ENCODE data around the gene SBF2.
"Not testable (repeated sequence)": the region's sequence is repeated elsewhere in the genome, so short reads cannot be mapped to it uniquely, and the experiment has no call there.

SBF2 gene

DNA sequence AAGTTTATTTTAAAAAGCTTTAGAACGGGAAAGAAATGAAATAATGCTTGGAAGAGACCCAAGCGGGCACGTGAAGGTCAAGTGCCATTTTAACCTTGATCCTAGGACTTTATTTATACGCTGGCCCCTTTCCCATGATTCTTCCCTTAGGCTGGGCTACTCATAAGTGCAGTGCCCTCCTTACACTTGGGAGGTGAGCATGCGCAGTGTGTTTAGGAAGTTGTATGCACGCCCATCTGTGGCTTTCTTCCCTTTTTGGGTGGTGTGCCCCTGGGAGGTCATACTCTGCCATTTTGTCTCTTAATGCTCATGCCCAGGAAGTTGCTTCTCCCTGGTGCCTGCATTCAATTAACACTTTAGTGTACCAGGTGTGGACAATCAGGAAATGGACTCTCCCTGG lies 390.4 kb downstream of the SBF2 start:
- no peak for DNase-seq (ENCODE audit: low read depth in 2 of 2)

DNA sequence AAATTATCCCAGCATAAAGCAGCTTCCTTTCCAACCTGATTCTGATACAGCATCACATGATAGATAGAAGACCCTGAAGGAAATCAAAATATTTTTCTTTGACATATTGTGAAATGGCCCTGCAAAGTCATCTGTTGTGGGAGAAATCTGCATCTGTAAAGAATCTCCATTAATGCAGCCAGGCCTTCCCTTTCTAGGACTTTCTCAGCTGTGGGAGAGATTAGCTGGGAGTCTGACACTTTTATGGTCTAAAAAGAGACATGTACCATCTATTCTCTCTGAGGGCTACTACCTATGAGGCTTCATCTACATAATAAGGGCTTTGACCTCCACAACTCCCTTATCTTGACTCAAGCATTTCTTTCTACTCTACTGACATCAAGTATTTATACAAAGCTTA lies 392.1 kb downstream of the SBF2 start:
- DNase-seq (ENCODE audit: low read depth in 2 of 2) = no peak

DNA sequence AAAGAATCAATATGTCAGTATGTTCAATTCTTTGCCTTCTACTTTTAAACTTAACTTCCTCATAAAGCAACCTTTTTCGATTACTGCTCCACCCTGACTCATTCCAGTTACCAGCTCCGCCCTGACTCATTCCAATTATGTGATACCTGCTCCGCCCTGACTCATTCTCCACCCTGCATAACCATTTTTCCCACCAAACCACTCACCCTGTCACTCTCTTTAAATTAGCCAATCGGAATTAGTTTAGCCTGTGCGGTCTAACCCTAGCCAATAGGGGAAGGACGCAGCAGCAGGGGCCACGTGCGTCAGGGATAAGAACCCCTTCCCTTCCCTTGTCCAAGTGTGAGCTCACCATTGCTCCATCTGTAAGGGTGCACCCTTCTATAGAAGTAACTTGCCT lies 393.8 kb downstream of the SBF2 start:
- DNase-seq (ENCODE audit: low read depth in 2 of 2) = not testable (repeated sequence)

DNA sequence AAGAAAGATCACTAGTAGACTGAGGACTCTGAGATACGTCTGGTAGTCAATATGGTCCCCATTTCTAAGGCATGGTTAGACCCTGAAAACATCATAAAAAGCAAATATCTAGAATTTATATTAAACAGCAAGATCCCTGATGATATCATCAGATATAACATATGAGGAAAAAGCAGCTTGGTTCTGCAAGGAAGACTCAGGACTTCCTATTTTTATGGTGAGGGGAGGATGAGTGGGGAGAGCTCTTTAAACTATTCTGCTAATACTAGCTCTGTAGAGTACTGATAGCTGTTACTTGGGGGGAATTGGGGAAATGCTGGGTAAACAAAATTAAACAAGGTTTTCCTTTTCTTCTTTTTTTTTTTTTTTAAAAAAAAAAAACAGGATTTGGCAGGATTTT lies 394.3 kb downstream of the SBF2 start:
- DNase-seq (ENCODE audit: low read depth in 2 of 2) = no peak

DNA sequence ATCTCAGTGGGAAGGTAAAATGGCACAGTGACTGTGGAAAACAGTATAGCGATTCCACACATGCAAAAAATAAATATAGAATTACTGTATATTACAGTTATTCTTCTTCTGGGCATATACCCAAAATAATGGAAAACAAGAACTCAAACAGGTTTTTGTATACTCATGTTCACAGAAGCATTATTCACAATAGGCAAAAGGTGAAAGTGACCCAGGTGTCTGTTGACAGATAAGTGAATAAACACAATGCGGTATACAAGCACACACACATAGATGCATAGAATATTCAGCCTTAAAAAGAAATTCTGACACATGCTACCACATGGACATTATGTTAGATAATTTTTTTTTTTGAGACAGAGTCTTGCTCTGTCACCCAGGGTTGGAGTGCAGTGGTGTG lies 397.1 kb downstream of the SBF2 start:
- no peak for DNase-seq (ENCODE audit: low read depth in 2 of 2)

DNA sequence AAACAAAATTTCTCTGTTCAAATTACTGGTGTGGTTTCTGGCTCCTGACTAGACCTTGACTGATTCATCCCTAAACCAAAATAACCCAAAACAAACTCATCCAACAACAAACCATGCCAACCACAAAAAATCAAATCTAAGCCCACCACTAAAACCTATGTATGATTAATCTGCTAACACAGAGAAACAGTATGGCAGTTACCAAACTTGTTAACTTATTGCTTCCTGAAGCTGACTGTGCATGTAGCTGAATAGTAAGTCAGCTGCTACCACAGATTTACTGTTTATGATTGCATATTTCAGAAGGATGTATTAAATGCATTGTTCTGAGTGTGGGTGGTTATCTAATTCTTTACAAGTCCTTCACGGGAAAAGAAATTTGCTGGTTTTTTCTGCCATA lies 399.0 kb downstream of the SBF2 start:
- DNase-seq (ENCODE audit: low read depth in 2 of 2) = no peak

DNA sequence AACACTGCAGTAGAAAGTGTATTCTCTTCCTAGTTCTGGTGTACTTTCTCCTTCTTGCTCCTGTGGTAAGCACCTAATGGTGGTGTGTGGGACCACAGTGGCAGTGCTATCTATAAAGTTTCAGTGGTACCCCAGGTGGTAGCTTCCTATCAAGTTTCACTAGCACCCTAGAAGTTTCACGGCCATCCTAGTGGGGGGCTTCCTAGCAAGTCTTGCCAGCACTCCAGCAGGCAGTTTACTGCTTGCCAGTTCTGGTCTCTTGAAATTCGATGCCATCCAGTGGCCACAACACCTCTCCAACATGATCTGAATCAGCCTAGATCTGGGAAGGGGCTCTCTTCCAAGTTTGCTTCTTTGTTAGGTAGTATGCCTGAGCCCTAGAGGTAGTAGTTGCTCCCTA lies 400.5 kb downstream of the SBF2 start:
- no peak for DNase-seq (ENCODE audit: low read depth in 2 of 2)

DNA sequence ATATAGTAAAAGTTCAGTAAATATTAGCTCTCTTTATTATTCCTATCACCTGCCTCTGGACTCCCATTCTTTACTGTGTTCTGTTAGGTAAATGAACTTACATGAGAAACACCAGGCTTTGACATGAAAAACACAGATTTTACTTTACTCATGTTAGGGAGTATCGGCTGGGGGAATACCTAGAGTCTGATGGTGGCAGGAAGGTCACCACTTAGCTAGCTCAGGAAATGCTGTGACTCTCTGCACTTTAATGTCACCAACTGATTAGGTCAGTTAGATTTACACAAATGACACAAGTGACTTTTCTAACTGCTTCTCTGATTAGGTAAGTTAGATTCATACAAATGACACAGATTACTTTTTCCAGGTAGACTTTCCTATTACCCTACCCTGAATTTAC lies 405.1 kb downstream of the SBF2 start:
- DNase-seq (ENCODE audit: low read depth in 2 of 2) = no peak

DNA sequence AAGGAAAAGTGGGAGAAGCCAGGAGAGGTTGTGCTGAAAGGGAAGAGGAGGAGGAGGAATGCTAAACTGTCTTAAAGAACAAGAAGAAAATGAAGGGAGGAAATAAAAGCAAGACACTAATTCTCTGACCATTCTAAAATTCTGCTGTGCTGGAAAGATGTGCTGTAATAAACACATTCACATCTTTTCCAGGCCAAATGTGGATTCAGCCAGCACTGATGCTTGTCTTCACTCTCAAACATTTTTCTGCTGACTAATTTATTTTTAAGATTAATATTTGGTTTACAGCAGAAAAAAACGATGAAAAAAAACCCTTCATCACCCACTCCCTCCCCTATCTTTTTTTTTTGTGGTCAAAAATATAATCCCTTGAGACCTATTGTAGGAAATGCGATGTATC lies 406.5 kb downstream of the SBF2 start:
- DNase-seq (ENCODE audit: low read depth in 2 of 2) = no peak

DNA sequence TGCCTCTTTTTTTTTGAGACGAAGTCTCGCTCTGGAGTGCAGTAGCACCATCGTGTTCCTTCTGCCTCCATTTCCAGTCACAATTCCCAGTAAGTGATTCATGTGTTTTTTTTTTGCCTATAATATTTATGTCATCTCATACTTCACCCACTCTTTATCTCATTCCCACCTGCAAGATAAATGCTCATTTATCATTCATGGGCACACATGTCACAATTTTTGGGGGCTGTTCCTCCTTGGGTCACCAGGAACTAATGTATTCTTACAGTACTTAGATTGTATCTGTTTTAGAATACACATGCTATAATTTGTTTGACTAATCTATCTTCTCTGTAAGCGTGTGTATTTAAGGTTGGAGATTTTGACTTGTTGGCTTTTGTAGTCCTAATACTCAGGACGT lies 407.4 kb downstream of the SBF2 start:
- no peak for DNase-seq (ENCODE audit: low read depth in 2 of 2)

DNA sequence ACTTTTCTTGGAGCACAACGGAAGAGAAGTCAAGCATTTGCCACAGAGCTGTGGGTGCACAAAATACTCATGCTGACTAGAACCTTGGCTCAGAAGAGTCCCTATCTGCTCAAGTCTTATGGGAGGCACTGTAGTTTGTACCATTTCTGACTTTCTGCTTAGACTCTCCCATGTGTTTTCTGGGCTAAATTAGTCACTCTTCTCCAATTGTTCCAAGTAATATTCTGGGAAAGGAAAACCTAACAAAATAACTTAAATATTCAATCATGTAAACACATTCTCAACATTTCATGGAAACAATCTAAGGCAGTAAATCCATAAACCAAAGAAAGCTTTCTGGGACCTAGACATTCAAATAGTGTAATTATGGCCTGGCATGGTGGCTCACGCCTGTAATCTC lies 409.4 kb downstream of the SBF2 start:
- no peak for DNase-seq (ENCODE audit: low read depth in 2 of 2)

DNA sequence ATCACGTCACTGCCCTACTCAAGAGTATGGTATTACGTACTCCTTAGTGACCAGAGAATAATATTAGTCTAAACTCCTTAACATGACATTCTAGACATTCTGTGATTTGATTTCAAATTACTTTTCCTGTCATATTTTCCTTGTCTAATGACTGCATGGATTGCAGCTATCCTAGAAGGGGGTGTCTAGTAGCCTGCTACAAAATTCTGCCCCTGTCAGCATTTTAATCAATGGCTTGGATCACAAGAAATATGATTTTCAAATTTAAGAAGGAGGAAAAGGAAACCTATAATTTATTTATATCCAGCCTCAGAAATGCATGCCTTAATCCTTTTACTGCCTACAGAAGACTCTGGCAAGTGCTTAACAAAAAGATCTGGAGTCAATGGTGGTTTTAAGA lies 413.4 kb downstream of the SBF2 start:
- DNase-seq (ENCODE audit: low read depth in 2 of 2) = no peak

DNA sequence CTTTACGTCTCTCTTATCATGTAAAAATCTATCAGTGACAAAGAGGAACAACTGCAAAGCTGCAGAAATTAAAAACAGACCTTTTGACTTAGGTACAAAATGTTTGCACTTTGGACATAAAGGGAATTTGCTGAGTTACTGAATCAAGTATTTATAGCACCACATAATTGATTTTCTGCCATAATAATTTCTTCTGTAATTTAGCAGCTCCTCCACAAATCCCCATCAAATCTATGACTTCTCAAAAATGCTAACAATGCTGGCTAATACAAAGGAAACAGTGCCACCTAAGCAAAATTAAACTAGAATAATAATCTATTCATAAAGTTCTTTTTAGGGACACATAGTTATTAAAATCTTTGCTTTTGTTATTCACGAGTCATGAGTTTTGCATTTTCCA lies 415.1 kb downstream of the SBF2 start:
- no peak for DNase-seq (ENCODE audit: low read depth in 2 of 2)

DNA sequence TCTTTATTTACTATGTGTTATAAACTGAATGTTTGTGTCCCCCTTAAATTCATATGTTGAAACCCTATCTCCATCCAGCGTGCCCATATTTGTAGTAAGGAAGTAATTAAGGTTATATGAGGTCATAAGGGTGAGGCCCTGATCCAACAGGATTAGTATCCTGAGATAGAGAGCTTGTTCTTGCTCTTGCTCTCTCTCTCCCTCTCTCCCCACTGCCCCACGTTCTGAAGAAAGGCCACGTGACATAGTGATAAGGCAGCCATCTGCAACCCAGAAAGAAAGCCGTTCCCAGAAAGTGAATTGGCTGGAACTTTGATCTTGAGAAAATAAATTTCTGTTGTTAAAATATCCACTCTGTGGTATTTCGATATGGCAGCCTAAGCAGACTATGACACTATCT lies 417.7 kb downstream of the SBF2 start:
- no peak for DNase-seq (ENCODE audit: low read depth in 2 of 2)

DNA sequence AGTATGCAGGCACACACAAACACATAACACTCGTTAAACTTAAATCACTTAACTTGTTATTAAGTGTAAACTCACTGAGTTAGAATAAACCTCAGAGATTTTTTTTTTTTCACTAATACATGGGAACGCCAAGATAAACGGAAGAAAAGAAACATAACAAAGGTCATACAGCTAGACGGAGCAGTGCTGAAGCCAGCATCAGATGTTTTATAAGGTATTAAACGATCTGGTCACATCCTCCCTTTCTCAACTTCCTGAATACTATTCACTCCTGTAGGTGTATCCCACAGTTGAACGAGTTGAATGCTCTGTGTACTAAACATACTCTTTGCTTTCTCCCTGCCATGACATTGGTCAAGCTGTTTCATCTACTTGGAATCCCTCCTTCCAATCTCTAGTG lies 418.2 kb downstream of the SBF2 start:
- no peak for DNase-seq (ENCODE audit: low read depth in 2 of 2)

DNA sequence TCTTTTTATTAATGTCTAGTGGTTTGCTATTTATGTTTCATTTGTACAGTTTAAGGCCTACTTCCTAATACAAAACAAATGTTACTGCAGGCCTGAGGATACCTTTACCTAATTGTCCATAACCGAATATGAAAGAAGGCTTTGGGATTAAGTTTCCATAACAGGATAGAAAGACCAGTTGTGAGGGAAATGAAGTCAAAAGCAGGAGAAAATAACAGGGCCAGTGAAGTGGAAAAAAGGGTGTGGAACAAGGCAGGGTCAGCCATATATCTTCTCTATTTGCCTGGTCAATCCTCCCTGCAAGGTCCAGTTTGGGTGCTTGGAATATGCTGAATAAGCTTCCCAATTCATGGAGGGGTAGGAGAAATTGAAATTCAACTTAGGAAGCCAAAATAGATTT lies 418.6 kb downstream of the SBF2 start:
- DNase-seq (ENCODE audit: low read depth in 2 of 2) = no peak

DNA sequence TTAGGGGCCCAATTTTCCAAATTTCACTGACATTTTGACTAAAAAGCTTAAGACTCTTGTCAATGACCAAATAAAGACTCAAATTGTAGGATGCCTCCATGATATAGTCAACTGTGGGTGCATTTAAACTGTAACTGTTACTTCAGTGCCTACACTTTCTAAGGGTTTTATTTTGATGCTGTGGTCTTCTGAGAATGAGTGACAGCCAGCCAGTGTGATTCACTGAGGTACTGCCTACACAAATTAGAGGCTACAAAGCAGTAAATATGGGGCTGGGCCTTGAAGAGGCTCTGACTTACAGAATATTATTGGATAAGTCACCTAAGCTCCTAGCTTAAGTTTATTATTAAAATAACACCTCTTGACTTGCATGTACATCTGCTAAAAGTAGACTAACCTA lies 419.6 kb downstream of the SBF2 start:
- no peak for DNase-seq (ENCODE audit: low read depth in 2 of 2)

DNA sequence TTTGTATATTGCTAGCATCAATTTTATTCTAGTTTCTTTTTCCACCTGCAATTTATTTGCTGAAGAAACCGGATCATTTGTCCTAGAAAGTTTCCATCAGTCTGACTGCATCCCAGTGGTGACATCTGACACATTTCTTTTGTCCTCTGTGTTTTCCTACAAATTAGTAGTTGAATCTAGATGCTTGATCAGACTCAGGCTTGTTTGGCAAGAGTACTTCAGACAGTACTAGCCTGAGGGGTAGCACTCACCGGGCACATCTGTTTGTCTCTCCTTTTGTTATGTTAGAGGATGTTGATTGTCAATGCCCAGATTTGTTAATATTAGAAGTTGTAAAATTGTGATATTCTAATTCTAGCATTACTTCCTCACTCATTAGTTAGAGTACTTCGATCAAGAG lies 425.4 kb downstream of the SBF2 start:
- no peak for DNase-seq (ENCODE audit: low read depth in 2 of 2)

DNA sequence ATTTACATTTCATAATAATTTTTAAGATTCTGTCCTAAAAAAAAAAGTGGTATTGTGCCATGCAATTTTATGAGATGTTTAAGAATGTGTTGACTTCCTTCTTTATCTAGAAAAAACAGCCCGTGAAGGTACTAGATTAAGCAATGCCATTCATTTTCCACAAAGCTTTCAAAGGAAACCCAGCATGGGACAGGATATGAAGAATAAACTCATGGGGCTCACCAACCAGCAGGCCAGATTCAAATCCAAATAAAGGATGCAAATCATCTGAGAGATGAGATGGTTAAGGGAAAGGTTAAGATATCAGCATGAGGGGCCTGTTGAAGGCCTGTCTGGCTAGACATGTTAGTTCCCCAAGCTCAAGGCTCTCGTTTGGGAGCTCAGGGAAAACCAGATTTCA lies 431.0 kb downstream of the SBF2 start:
- DNase-seq (ENCODE audit: low read depth in 2 of 2) = no peak

DNA sequence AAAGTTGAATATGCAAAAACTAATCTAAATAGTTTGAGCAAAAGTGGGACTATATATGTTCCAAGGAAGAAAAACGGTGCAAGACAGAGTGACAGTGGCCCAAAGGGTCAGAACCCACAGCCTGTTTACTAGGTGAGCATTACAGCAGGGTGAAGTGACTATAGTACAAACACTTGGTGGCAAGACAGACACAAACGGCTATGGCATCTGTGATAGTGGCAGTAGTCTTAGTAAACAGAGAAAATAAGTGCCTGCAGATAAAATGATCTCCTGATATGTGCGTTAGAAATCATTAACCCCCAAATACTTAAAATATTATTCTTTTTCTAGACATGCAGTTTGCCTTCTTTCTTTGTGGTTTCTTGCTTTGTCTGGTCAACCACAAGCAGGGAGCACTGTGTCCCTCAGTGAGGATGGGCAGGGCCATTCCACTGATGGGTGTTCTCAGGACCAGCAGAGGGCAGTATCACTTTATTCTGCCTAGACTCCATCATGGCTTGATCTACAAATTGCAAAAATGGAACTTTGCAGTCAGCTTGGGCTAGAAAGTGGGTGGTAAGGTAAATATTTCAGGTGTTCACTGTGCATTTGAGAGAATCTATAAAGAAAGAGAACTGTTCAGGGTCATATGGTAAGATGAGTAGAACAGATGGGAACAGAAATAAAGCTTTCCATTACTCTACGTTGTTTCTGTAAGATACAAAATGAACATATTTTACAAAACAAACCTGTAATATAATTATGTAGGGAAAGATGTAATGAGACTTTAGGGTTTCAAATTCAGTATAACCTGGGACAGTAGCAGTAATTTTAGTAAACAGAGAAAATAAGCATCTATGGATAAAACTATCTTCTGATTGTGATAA lies 431.9 kb downstream of the SBF2 start:
- peak in 1 of 2 experiments; percentile 19 for DNase-seq (ENCODE audit: low read depth in 2 of 2)

DNA sequence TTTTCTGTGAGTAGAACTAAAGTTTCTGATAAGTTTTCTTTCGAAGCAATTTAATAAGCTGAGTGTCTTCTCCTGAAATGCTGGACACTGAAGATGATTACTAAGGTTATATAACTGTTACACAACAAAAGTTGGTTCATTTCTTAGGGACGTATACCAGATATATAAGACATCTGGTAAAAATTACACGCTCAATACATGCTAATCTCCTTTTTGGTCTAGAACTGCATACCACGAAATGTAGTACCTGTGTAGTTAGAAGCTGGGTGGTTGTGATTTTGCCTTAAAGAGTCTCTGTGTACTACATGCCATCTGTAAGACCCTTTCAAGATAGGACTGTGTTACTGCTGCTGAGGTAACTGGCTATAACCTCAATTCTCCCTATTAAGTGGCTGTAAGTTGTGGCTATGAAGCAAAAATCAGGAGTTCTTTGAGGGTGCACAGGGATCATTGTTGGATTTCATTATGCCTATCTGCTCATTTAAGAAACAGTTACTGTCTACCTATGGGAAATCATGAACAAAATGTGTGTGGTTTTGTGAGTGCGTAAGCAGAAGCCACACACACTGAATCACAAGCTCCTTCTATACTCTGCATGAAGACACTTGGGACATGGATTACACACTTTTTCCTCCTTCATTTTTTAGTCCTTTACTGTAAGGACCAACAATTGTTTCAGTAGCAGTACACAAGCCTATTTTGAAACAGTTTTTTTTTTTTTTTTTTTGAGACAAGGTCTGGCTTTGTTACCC lies 434.3 kb downstream of the SBF2 start:
- DNase-seq (ENCODE audit: low read depth in 2 of 2) = no peak

DNA sequence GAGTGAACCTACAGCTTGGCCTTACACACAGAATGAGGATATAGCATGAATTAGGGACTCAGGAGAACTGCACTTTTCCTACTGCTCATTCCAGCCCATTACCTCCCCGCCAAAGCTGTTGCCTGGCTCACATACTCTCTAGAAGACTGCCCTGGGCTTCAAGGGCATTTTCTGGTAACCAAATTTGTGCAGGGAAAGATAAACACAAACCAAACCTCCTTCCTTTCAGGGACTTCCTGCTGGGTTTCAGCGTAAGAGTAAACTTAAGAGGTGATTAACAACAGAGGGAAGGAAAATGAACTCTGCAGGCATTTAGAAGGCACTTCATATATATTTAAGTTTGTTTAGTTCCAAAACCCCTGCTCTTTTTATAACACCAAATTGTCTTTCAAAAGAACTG lies 435.2 kb downstream of the SBF2 start:
- no peak for DNase-seq (ENCODE audit: low read depth in 2 of 2)

DNA sequence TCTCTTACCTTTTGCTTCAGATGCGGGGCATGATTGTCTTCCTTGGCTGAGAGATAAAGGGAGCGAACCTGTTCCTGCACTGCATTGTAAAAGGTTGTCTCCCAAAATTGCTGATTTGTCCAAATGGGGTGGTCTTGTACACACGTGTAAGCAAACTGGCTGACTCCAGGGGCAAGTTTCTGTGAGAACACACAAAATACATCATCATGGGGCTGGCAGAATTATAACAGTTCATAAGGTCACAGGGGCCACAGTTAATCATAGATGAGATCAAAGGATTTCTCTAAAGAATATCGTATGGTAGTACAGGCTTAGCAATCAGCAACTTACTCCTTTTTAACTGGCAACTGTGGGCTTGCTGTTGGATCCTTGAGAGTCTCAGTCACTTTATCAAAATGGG lies 435.8 kb downstream of the SBF2 start:
- DNase-seq (ENCODE audit: low read depth in 2 of 2) = no peak

All from stimulated activated CD4-positive, alpha-beta T cell treated with anti-CD3 and anti-CD28 coated beads, Interleukin-12 subunit alpha, Interleukin-12 subunit beta, amount 100 ng/mL, for 24 hours (primary cell).